ENCODE data around the gene CFLAR. TPM values are rescaled to one million over a fixed set of nuclear protein-coding genes. Genes with fewer than 3 reads are reported as not detected.

The CFLAR gene
- total RNA-seq, 4 donors from 2014 or later, result 158 to 284 (median 220) TPM

DNA sequence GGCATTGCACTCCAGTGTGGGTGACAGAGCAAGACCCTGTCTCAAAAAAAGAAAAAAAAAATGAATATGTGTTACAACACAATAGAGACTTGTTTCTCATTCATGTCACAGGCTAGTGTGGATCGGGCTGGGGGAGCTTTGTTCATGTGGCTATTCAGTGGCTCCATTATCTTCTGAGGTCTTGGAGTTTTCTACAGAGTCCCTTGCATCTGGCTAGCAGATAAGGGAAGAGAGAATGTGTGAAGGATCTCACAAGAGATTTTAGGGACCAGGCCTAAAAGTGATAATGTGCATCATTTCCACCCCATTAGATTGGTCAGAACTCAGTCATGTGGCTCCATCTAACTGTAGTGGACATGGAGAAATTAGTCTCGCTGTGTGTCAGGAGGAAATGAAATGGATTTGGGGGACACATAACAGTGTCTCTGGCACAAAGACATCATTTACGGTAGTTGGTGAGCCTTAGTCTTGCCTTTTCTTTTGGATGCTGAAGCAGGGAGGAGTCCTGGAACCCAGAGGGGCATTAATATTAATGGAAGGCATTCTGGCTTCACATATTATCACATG is 34.6 kb downstream of the CFLAR start:
- Histone ChIP-seq H3K4me1 (peaks cover 0 to 46% (median 20%) of the 10 kb centered on the region in 4 donors), H3K36me3 (peaks cover 3 to 85% (median 6%) of the 10 kb centered on the region in 3 donors)
- 67 to 80% methylated on average over 3 of the region's 3 CpGs for WGBS, 2 donors

DNA sequence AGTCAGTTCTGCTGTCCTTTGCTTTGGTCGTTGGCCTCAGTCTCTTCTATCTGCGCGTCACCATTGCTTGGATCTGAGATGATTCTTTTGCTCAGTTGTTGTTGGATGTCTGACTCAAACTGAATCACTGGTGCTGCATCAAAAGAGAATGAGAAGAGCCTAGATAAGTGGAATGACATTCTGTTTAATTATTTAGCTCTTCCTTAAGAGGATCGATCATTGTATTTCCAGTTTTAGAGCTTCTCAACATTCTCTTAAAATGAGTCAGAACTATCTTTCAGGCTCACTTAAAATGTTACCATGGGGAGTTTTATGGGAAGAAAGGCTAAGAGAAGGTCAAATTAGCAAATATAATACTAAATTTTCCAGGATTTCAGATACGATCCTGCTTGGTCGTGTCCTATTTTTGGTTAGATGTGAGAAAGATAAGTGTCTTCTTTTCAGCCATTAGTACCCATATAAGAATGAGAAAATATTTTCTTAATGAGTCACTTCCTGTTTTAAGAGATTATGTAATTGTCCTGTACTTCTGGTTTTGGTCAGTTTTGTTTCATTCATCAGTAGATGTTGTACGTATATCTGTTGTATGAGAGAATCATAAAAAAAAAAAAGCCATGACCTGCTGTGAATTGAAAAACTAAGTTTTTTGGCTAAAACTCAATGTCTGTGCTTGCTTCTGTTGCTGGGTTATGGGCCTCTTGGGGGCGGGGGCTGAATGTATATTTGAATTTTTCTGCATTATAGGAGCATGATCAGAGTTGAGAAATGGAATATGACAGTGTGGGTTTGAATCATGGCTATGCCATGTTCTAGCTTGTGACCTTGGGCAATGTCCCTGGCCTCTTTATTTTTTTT is 35.4 kb downstream of the CFLAR start:
- peak in 1 of 2 donors; percentile 20 for TF ChIP-seq EP300 (IDR thresholded peaks at IDR 0.05)
- no peak for TF ChIP-seq POLR2A (IDR thresholded peaks at IDR 0.05)
- no peak for DNase-seq (ENCODE audit: low spot score in 2 of 2)
- no peak overlapping the region for H3K4me3 ChIP-seq
- 46 to 52% methylated on average over 8 of the region's 8 CpGs for WGBS, 2 donors
- no peaks in the 10 kb centered on the region for H3K9me3 ChIP-seq
- no peaks in the 10 kb centered on the region for H3K27me3 ChIP-seq
- H3K36me3 ChIP-seq, result peaks cover 0 to 85% (median 12%) of the 10 kb centered on the region in 3 donors
- H3K27ac ChIP-seq, result peak overlapping the region; percentile 35 to 79 (median 70)
- peaks cover 0 to 46% (median 20%) of the 10 kb centered on the region in 4 donors for H3K4me1 ChIP-seq

More for the DNA sequence above, 34.6 kb downstream of the CFLAR start:
- DNase-seq (ENCODE audit: low spot score in 2 of 2), result no peak
- H3K27ac ChIP-seq, result peak overlapping the region; percentile 35 to 79 (median 70)
- no peak for TF ChIP-seq EP300 (IDR thresholded peaks at IDR 0.05)
- TF ChIP-seq, protein P1, sequence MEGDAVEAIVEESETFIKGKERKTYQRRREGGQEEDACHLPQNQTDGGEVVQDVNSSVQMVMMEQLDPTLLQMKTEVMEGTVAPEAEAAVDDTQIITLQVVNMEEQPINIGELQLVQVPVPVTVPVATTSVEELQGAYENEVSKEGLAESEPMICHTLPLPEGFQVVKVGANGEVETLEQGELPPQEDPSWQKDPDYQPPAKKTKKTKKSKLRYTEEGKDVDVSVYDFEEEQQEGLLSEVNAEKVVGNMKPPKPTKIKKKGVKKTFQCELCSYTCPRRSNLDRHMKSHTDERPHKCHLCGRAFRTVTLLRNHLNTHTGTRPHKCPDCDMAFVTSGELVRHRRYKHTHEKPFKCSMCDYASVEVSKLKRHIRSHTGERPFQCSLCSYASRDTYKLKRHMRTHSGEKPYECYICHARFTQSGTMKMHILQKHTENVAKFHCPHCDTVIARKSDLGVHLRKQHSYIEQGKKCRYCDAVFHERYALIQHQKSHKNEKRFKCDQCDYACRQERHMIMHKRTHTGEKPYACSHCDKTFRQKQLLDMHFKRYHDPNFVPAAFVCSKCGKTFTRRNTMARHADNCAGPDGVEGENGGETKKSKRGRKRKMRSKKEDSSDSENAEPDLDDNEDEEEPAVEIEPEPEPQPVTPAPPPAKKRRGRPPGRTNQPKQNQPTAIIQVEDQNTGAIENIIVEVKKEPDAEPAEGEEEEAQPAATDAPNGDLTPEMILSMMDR (IDR thresholded peaks at IDR 0.05), result no peak
- no peak for TF ChIP-seq POLR2A (IDR thresholded peaks at IDR 0.05)
- no peaks in the 10 kb centered on the region for H3K27me3 ChIP-seq
- H3K4me3 ChIP-seq, result no peak overlapping the region
- no peaks in the 10 kb centered on the region for H3K9me3 ChIP-seq

DNA sequence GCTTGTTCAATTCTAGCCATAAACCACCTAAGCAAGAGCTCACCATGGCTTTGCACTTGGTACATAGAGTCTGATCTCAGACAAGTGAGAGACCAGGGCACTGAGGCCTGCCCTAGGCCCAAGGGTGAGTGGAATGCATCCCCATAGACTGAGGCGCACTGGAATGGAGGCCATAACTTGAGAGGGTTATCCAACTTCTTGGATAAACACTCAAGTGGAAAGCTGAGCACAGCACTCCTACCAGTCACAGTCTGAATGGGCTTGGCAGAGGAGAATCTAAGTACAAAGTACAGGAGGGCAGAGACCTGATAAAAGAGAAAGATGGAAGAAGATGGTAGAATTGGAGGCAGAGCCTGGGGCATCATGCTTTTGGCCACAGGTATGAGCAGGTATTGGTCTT is 36.6 kb downstream of the CFLAR start:
- Histone ChIP-seq H3K4me3 (no peak overlapping the region), H3K4me1 (peaks cover 0 to 51% (median 21%) of the 10 kb centered on the region in 4 donors), H3K27me3 (no peaks in the 10 kb centered on the region), H3K9me3 (no peaks in the 10 kb centered on the region), H3K27ac (peak overlapping the region in 3 of 4 donors; percentile 68 to 79 (median 72)), H3K36me3 (peaks cover 0 to 85% (median 12%) of the 10 kb centered on the region in 3 donors)
- WGBS, 2 donors, result 92 to 100% methylated on average over 1 of the region's 1 CpG
- DNase-seq (ENCODE audit: low spot score in 2 of 2), result no peak
- no peak for TF ChIP-seq EP300 (IDR thresholded peaks at IDR 0.05)
- TF ChIP-seq POLR2A (IDR thresholded peaks at IDR 0.05), result no peak
- TF ChIP-seq, protein P1 (IDR thresholded peaks at IDR 0.05), result no peak

DNA sequence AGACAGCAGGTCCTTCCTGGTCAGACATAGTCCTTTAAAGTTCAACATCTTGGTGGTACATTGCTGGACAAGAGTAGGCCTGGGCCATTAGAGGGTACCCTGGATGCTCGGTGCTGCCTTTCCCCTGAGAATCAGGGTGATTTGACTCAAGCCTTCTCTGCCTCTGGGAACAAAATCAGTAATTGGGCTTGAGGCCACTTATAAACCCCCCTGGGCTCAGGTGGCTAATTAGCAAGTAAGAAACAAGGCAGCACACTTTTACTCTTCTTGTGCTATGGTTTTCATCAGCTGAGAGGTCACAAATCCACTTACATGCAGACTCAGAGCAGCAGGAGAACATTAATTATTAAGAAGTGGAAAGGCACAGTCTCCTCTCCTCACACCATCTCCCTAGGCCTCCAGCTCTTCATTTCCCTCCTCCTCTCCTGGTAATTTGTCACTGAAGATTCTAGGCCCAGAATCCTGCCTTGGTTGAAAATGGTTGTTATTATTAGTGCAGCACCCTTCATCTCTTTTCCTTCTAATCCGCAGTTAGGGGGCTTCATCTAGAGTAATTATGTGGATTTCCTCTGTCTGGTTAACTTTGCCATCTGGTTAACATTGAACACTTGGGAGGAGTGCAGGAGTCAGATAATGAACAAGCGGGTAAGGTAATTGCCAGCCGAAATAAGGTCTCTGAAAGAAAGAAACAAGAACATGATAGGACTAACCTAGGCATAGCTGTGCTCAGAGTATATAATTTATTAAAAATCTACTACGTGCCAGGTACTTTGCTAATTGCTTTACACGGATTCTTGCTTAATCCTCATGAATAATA is 37.2 kb downstream of the CFLAR start:
- H3K4me1 ChIP-seq, result peaks cover 0 to 56% (median 25%) of the 10 kb centered on the region in 4 donors
- H3K27ac ChIP-seq, result peak overlapping the region in 2 of 4 donors; percentile 72 to 79
- H3K4me3 ChIP-seq, result no peak overlapping the region
- TF ChIP-seq POLR2A (IDR thresholded peaks at IDR 0.05) (no peak), EP300 (IDR thresholded peaks at IDR 0.05) (no peak)
- TF ChIP-seq, protein P1 (IDR thresholded peaks at IDR 0.05), result no peak
- WGBS, 2 donors, result 79 to 95% methylated on average over 6 of the region's 6 CpGs
- peaks cover 0 to 89% (median 12%) of the 10 kb centered on the region in 3 donors for H3K36me3 ChIP-seq
- H3K9me3 ChIP-seq, result no peaks in the 10 kb centered on the region
- DNase-seq (ENCODE audit: low spot score in 2 of 2), result no peak
- no peaks in the 10 kb centered on the region for H3K27me3 ChIP-seq

Data from tibial nerve (tissue), 4 donors.